HCT116 (cell line): ENCODE data around the gene ATG16L2. TPM values are rescaled to one million over a fixed set of nuclear protein-coding genes. Genes with fewer than 3 reads are reported as not detected.

Experiments
- ATAC-seq: fragments of 200-7000 bp; cut with Tn5 transposase; 2 replicates; pipeline ENCODE4 v1.9.1; 2020; ENCODE audit warnings: mild to moderate bottlenecking, moderate library complexity
- BruUV-seq: library from RNA; stranded (reverse); fragments of 400-500 nt; replicated peaks from 2 replicates; lab custom pipeline; 2021; lab: Mats Ljungman, UMichigan
- CTCF ChIA-PET: fragments of 300-600 bp; sonication (Branson Sonifier 250); formaldehyde crosslinking; loops from one replicate; lab custom pipeline; 2021; ENCODE audit warnings: antibody characterized with exemption; lab: Charles Lee
- POLR2A ChIA-PET: fragments of 300-600, 350-600 bp; sonication (Branson Sonifier 250); formaldehyde crosslinking; loops from one replicate; lab custom pipeline; 2021; ENCODE audit warnings: antibody characterized with exemption; lab: Charles Lee
- RAD21 ChIA-PET, 2 experiments: fragments of 300-600 bp; sonication (Branson Sonifier 250); formaldehyde crosslinking; loops; one replicate each; lab custom pipeline; 2023; ENCODE audit warnings: low total read pairs in 2 of 2; ENCODE audit not compliant: uncharacterized antibody in 2 of 2, unreplicated experiment in 2 of 2, low non-redundant PET in 1 of 2; lab: Charles Lee
- DNase-seq: peaks from one replicate; pipeline ENCODE4 v3.0.0-alpha.2; 2010; ENCODE audit warnings: low read depth, low spot score
- H2AFZ ChIP-seq: fragments of 200-600 bp; shearing (Covaris generic), sonication (generic); 2 replicates; pipeline ENCODE4 v1.6.1; 2017; ENCODE audit warnings: low read depth, mixed run types, mixed read lengths, antibody characterized with exemption, low read length; ENCODE audit not compliant: poor library complexity, severe bottlenecking
- H3K27ac ChIP-seq: 2 replicates; pipeline ENCODE4 v1.5.1; 2012; ENCODE audit warnings: low read depth, low read length
- H3K27me3 ChIP-seq: fragments of 200-600 bp; sonication (generic); 2 replicates; pipeline ENCODE4 v1.6.1; 2016; ENCODE audit warnings: mixed run types, low read length, mixed read lengths; ENCODE audit not compliant: insufficient read depth
- H3K36me3 ChIP-seq, 2 experiments: fragments of 200-500 bp in 1 of 2; fragments of 200-600 bp in 1 of 2; sonication (Bioruptor generic) in 1 of 2; sonication (generic) in 1 of 2; 2 replicates each; pipeline versions ENCODE4 v1.5.1 to v1.6.1; 2014 to 2016; ENCODE audit warnings: low read length in 2 of 2, inconsistent platforms in 1 of 2, mixed read lengths in 1 of 2, mixed run types in 1 of 2; ENCODE audit not compliant: insufficient read depth in 2 of 2, control insufficient read depth in 1 of 2
- H3K4me1 ChIP-seq, 2 experiments: fragments of 200-600 bp in 1 of 2; sonication (generic) in 1 of 2; 2 replicates each; pipeline versions ENCODE4 v1.5.1 to v1.6.1; 2012 to 2017; ENCODE audit warnings: low read length in 2 of 2, inconsistent platforms in 1 of 2, mild to moderate bottlenecking in 1 of 2, mixed read lengths in 1 of 2, mixed run types in 1 of 2, moderate library complexity in 1 of 2; ENCODE audit not compliant: insufficient read depth in 2 of 2, control insufficient read depth in 1 of 2
- H3K4me2 ChIP-seq: fragments of 200-600 bp; sonication (generic); 2 replicates; pipeline ENCODE4 v1.6.1; 2017; ENCODE audit warnings: mixed run types, low read length, mixed read lengths
- H3K4me3 ChIP-seq, 2 experiments: fragments of 200-600 bp in 1 of 2; sonication (generic) in 1 of 2; replicated peaks in 1 of 2; 2 replicates each; pipeline ENCODE4 v1.5.1; 2011 to 2016; ENCODE audit warnings: low read length in 2 of 2, control low read depth in 1 of 2, low read depth in 1 of 2, mild to moderate bottlenecking in 1 of 2, mixed read lengths in 1 of 2, mixed run types in 1 of 2
- H3K79me2 ChIP-seq: fragments of 200-600 bp; sonication (generic); 2 replicates; pipeline ENCODE4 v1.6.1; 2017; ENCODE audit warnings: mild to moderate bottlenecking, mixed run types, low read length, moderate library complexity, mixed read lengths; ENCODE audit not compliant: insufficient read depth
- H3K9ac ChIP-seq: fragments of 200-600 bp; sonication (generic); 2 replicates; pipeline ENCODE4 v1.6.1; 2016; ENCODE audit warnings: low read length, mixed read lengths
- H3K9me2 ChIP-seq: fragments of 200-600 bp; sonication (generic), shearing (Covaris generic); 2 replicates; pipeline ENCODE4 v1.6.1; 2017; ENCODE audit warnings: mixed run types, mild to moderate bottlenecking, moderate library complexity; ENCODE audit not compliant: insufficient read depth
- H3K9me3 ChIP-seq, 2 experiments: fragments of 200-500 bp in 1 of 2; fragments of 200-600 bp in 1 of 2; sonication (Bioruptor generic) in 1 of 2; sonication (generic) in 1 of 2; 2 replicates each; pipeline ENCODE4 v1.6.1; 2014 to 2017; ENCODE audit warnings: low read length in 2 of 2, mixed read lengths in 2 of 2, inconsistent platforms in 1 of 2, low read depth in 1 of 2, mild to moderate bottlenecking in 1 of 2, mixed run types in 1 of 2, moderate library complexity in 1 of 2; ENCODE audit not compliant: control insufficient read depth in 1 of 2, insufficient read depth in 1 of 2
- H4K20me1 ChIP-seq: fragments of 200-600 bp; sonication (generic), shearing (Covaris generic); 2 replicates; pipeline ENCODE4 v1.6.1; 2017; ENCODE audit warnings: mixed run types, mild to moderate bottlenecking, moderate library complexity; ENCODE audit not compliant: insufficient read depth
- CBX3 ChIP-seq: IDR thresholded peaks from 2 replicates; pipeline ENCODE4 v1.6.1; 2012; ENCODE audit warnings: low read depth
- CTCF ChIP-seq, 3 experiments: fragments of 200-600 bp in 1 of 3; sonication (generic) in 1 of 3; IDR thresholded peaks in 2 of 3; conservative IDR thresholded peaks in 1 of 3; 2 replicates each; pipeline ENCODE4 v1.5.1; 2012 to 2017; ENCODE audit warnings: low read depth in 2 of 3, low read length in 2 of 3, antibody characterized with exemption in 1 of 3, borderline replicate concordance in 1 of 3, control low read depth in 1 of 3, mild to moderate bottlenecking in 1 of 3, mixed read lengths in 1 of 3, mixed run types in 1 of 3, moderate library complexity in 1 of 3; ENCODE audit not compliant: insufficient read depth in 1 of 3
- ZFX ChIP-seq: fragments of 450-650 bp; IDR thresholded peaks from 2 replicates; pipeline ENCODE4 v1.6.1; 2017
- intact Hi-C: fragments of 100-400 bp; cut with micrococcal nuclease; formaldehyde crosslinking; loops from 2 replicates; pipeline ENCODE4 v1.10.0; 2022
- total RNA-seq: library from RNA; stranded (reverse); gene quantifications from one replicate; pipeline ENCODE4 v1.2.1, GENCODE V29; 2021; ENCODE audit not compliant: unreplicated experiment

The ATG16L2 gene
- total RNA-seq, 1 experiment from 2014 or later, result 15.2 TPM

- no peaks in the 10 kb centered on the region for H3K4me1 ChIP-seq
- H3K4me3 ChIP-seq, result no peak overlapping the region
- intact Hi-C loops, result no loop called here
- ATAC-seq (no peak), DNase-seq (no peak)
- RAD21 ChIA-PET, result no interaction called here
- no peak overlapping the region for H3K9ac ChIP-seq
- H3K9me3 ChIP-seq, result no peaks in the 10 kb centered on the region
- H3K79me2 ChIP-seq, result no peaks in the 10 kb centered on the region
- no peaks in the 10 kb centered on the region for H3K27me3 ChIP-seq
- H3K9me2 ChIP-seq, result no peaks in the 10 kb centered on the region
- H4K20me1 ChIP-seq, result no peaks in the 10 kb centered on the region
- H3K36me3 ChIP-seq, result no peaks in the 10 kb centered on the region
- no TSS peak for BruUV-seq
- H2AFZ ChIP-seq, result no peak overlapping the region
- POLR2A ChIA-PET, result no interaction called here
- no peak overlapping the region for H3K4me2 ChIP-seq
- H3K27ac ChIP-seq, result no peak overlapping the region
- no peak for TF ChIP-seq CBX3
- CTCF ChIA-PET, result no interaction called here
Observed at GRCh38 chr11:72864702-72865655, 50.8 kb downstream of the ATG16L2 start.

- H3K36me3 ChIP-seq, result no peaks in the 10 kb centered on the region
- no peaks in the 10 kb centered on the region for H3K79me2 ChIP-seq
- H3K9me2 ChIP-seq, result no peaks in the 10 kb centered on the region
- H3K4me3 ChIP-seq, result no peak overlapping the region
- H2AFZ ChIP-seq, result no peak overlapping the region
- H3K9ac ChIP-seq, result no peak overlapping the region
- H3K4me1 ChIP-seq, result no peaks in the 10 kb centered on the region
- no peak for ATAC-seq
- ChIA-PET CTCF (no interaction called here), RAD21 (no interaction called here)
- no peaks in the 10 kb centered on the region for H3K27me3 ChIP-seq
- no peaks in the 10 kb centered on the region for H4K20me1 ChIP-seq
- BruUV-seq, result no TSS peak
- H3K4me2 ChIP-seq, result no peak overlapping the region
- TF ChIP-seq ZFX (no peak), CTCF (IDR thresholded peaks at IDR 0.05 in 2 of 3, conservative IDR thresholded peaks at IDR 0.05 in 1 of 3; ENCODE audit: borderline replicate concordance in 1 of 3, insufficient read depth in 1 of 3, low read depth in 2 of 3, low read length in 2 of 3) (no peak)
- TF ChIP-seq, all 23 proteins: peak for 0
- POLR2A ChIA-PET, result no interaction called here
- no peaks in the 10 kb centered on the region for H3K9me3 ChIP-seq
- no peak for DNase-seq
- H3K27ac ChIP-seq, result no peak overlapping the region
- intact Hi-C loops, result no loop called here
Observed at GRCh38 chr11:72867970-72868369, 53.8 kb downstream of the ATG16L2 start.
